ENCODE results near the gene WDR74. TPM values are rescaled to one million over a fixed set of nuclear protein-coding genes. Genes with fewer than 3 reads are reported as not detected.

WDR74 gene
- polyA plus RNA-seq, 2 of the 4 experiments (the other 2 are of a cell fraction) = 52.9 to 90.6 TPM

DNA sequence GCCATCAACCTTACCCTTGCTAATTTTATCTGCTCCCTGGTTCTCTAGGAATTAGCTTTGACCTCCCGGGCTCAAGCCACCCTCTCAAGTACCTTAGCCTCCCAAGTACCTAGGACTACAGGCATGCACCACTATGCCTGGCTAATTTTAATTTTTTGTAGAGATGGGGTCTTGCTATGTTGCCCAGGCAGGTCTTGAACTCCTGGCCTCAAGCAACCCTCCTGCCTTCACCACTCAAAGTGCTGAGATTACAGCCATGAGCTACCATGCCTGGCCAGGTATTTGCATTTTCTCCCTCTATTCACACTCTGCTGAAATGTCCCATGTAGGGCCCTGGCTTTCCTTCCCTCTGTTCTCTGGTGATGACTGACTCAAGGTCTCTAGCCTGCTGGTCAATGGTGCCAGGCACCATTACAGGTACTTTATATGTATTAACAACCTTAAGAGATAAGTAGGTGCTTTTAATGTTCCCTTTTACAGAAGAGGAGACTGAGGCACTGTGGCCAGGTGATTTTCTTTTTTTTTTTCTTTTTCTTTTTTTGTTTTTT is 8.5 kb upstream of the WDR74 start (continued):
- TF ChIP-seq, protein P1, sequence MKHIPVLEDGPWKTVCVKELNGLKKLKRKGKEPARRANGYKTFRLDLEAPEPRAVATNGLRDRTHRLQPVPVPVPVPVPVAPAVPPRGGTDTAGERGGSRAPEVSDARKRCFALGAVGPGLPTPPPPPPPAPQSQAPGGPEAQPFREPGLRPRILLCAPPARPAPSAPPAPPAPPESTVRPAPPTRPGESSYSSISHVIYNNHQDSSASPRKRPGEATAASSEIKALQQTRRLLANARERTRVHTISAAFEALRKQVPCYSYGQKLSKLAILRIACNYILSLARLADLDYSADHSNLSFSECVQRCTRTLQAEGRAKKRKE (CRISPR knock-in tag; IDR thresholded peaks at IDR 0.05; ENCODE audit: low read depth) = no peak
- TF ChIP-seq CEBPB (IDR thresholded peaks at IDR 0.05) = no peak
- no peak for TF ChIP-seq CHD2 (IDR thresholded peaks at IDR 0.05; ENCODE audit: low read length, partially characterized antibody)
- no peak for TF ChIP-seq GATA3 (IDR thresholded peaks at IDR 0.05; ENCODE audit: borderline replicate concordance)
- TF ChIP-seq ZC3H11A (IDR thresholded peaks at IDR 0.05) = no peak

DNA sequence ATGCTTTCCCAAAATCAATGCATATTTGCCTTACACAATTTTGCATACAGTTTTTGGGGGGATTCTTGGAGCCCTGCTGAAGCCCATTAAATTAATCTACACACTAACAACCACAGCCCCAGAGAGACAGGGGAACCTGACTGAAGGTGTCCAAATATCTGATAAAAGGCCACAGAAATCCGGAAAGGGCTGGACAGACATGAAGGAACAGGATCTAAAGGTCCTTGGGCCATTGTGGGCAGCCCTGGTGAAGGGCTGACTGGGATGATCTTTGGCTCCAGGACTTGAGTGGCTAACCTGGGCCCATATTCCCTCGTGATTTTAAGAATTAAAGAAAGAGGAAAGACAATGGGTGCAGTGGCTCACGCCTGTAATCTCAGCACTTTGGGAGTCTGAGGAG is 6.8 kb upstream of the WDR74 start:
- no peak for DNase-seq (ENCODE audit: low read depth in 1 of 2, low spot score in 1 of 2)
- H3K9me3 ChIP-seq = no peaks in the 10 kb centered on the region
- ATAC-seq = no peak
- H3K4me1 ChIP-seq = peaks cover 8% of the 10 kb centered on the region; the same call in 2 of the 3 replicates
- H3K27ac ChIP-seq = no peak overlapping the region
- H3K4me2 ChIP-seq = no peak overlapping the region
- POLR2A ChIA-PET = no interaction called here
- no peak for FAIRE-seq
- 69% methylated on average over 3 of the region's 3 CpGs for WGBS (ENCODE audit: missing lambda C conversion rate)
- CTCF ChIA-PET = interaction anchor here (1.9 kb wide), 1 partner anchor 59 kb away, joined by 4 read pairs; no protein-coding TSS in a partner anchor
- H3K4me3 ChIP-seq = no peak overlapping the region
- TF ChIP-seq, protein P2, sequence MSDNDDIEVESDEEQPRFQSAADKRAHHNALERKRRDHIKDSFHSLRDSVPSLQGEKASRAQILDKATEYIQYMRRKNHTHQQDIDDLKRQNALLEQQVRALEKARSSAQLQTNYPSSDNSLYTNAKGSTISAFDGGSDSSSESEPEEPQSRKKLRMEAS (IDR thresholded peaks at IDR 0.05) = no peak
- TF ChIP-seq CHD4 (IDR thresholded peaks at IDR 0.05; ENCODE audit: borderline replicate concordance) = no peak
- TF ChIP-seq CBX8 (IDR thresholded peaks at IDR 0.05) = no peak
- TF ChIP-seq POLR2A (IDR thresholded peaks at IDR 0.05; ENCODE audit: low read length) = no peak
- TF ChIP-seq RARB (CRISPR knock-in tag; IDR thresholded peaks at IDR 0.05) = no peak
- TF ChIP-seq EHF (CRISPR knock-in tag; IDR thresholded peaks at IDR 0.05) = no peak
- no peak for TF ChIP-seq MAZ (IDR thresholded peaks at IDR 0.05; ENCODE audit: borderline replicate concordance, low read depth, low read length)
- no peak for TF ChIP-seq GATA3 (IDR thresholded peaks at IDR 0.05; ENCODE audit: borderline replicate concordance)
- no peak for TF ChIP-seq HEYL (CRISPR knock-in tag; IDR thresholded peaks at IDR 0.05)
- TF ChIP-seq HDAC2 (IDR thresholded peaks at IDR 0.05) = no peak
- TF ChIP-seq NFE2L2 (conservative IDR thresholded peaks at IDR 0.05; ENCODE audit: low read length) = no peak
- TF ChIP-seq NR3C1 (IDR thresholded peaks at IDR 0.05) = no peak
- TF ChIP-seq, protein P1 (CRISPR knock-in tag; IDR thresholded peaks at IDR 0.05; ENCODE audit: low read depth) = no peak
- TF ChIP-seq EHMT2 (IDR thresholded peaks at IDR 0.05; ENCODE audit: low read depth) = no peak
- no peak for TF ChIP-seq TP53 (CRISPR knock-in tag; IDR thresholded peaks at IDR 0.05)
- TF ChIP-seq KDM5A (IDR thresholded peaks at IDR 0.05) = no peak
- TF ChIP-seq, protein P3, sequence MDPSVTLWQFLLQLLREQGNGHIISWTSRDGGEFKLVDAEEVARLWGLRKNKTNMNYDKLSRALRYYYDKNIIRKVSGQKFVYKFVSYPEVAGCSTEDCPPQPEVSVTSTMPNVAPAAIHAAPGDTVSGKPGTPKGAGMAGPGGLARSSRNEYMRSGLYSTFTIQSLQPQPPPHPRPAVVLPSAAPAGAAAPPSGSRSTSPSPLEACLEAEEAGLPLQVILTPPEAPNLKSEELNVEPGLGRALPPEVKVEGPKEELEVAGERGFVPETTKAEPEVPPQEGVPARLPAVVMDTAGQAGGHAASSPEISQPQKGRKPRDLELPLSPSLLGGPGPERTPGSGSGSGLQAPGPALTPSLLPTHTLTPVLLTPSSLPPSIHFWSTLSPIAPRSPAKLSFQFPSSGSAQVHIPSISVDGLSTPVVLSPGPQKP (IDR thresholded peaks at IDR 0.05; ENCODE audit: low read depth, low read length) = no peak
- no peak for TF ChIP-seq HOXA7 (CRISPR knock-in tag; IDR thresholded peaks at IDR 0.05)

DNA sequence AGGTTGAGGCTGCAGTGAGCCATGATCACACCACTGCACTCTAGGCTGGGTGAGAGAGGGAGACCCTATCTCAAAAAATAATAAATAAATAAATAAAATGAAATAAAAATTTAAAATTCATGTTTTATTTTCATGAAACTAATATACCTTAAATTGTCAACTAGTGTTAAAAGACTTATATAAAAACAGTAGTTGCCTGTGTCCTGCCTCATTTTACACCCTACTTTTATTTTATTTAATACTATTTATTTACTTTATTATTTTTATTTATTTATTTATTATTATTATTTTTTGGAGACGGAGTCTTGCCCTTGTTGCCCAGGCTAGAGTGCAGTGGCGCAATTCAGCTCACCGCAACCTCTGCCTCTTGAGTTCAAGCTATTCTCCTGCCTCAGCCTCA is 4.8 kb upstream of the WDR74 start:
- Histone ChIP-seq H3K4me2 (no peak overlapping the region), H3K27ac (no peak overlapping the region), H3K9me3 (no peaks in the 10 kb centered on the region), H3K4me3 (no peak overlapping the region), H3K4me1 (peaks cover 6% of the 10 kb centered on the region; the same call in 2 of the 3 replicates)
- WGBS (ENCODE audit: missing lambda C conversion rate) = 95% methylated on average over 3 of the region's 3 CpGs
- ChIA-PET CTCF (interaction anchor here (1.3 kb wide), 1 partner anchor 11 kb away, joined by 6 read pairs; no protein-coding TSS in a partner anchor), POLR2A (interaction anchor here (1.0 to 1.3 kb wide), 2 partner anchors 10 to 11 kb away, joined by 3 read pairs; no protein-coding TSS in a partner anchor)
- ATAC-seq (no peak), FAIRE-seq (no peak), DNase-seq (ENCODE audit: low read depth in 1 of 2, low spot score in 1 of 2) (no peak)
- no peak for TF ChIP-seq RARB (CRISPR knock-in tag; IDR thresholded peaks at IDR 0.05)
- TF ChIP-seq, protein P1 (CRISPR knock-in tag; IDR thresholded peaks at IDR 0.05; ENCODE audit: low read depth) = no peak
- TF ChIP-seq, protein P4, sequence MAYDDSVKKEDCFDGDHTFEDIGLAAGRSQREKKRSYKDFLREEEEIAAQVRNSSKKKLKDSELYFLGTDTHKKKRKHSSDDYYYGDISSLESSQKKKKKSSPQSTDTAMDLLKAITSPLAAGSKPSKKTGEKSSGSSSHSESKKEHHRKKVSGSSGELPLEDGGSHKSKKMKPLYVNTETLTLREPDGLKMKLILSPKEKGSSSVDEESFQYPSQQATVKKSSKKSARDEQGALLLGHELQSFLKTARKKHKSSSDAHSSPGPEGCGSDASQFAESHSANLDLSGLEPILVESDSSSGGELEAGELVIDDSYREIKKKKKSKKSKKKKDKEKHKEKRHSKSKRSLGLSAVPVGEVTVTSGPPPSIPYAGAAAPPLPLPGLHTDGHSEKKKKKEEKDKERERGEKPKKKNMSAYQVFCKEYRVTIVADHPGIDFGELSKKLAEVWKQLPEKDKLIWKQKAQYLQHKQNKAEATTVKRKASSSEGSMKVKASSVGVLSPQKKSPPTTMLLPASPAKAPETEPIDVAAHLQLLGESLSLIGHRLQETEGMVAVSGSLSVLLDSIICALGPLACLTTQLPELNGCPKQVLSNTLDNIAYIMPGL (CRISPR knock-in tag; IDR thresholded peaks at IDR 0.05; ENCODE audit: borderline replicate concordance) = no peak
- TF ChIP-seq BHLHE40 (IDR thresholded peaks at IDR 0.05; ENCODE audit: low read depth, low read length) = no peak
- TF ChIP-seq RNF2 (IDR thresholded peaks at IDR 0.05; ENCODE audit: borderline replicate concordance, low read depth) = no peak
- no peak for TF ChIP-seq HOXB13 (CRISPR knock-in tag; IDR thresholded peaks at IDR 0.05; ENCODE audit: low read depth)
- TF ChIP-seq, protein P3 (IDR thresholded peaks at IDR 0.05; ENCODE audit: low read depth, low read length) = no peak
- TF ChIP-seq, protein P2 (IDR thresholded peaks at IDR 0.05) = no peak
- no peak for TF ChIP-seq POLR2AphosphoS2 (conservative IDR thresholded peaks at IDR 0.05; ENCODE audit: low read length)
- no peak for TF ChIP-seq HOXB5 (CRISPR knock-in tag; IDR thresholded peaks at IDR 0.05)
- TF ChIP-seq RAD21 (conservative IDR thresholded peaks at IDR 0.05 in 1 of 2, IDR thresholded peaks at IDR 0.05 in 1 of 2) = no peak
- TF ChIP-seq CBX2 (IDR thresholded peaks at IDR 0.05; ENCODE audit: borderline replicate concordance, low read depth) = no peak
